NCI-H2107 treated with DMSO at 0.1 percent for 48 hours (cell line): Measurements from ENCODE around the gene A1BG.

Experiments used
- DNase-seq: peaks from one replicate; lab custom pipeline; 2025; ENCODE audit not compliant: unreplicated experiment; lab: John Stamatoyannopoulos, UW

A1BG gene

GRCh38 chr19:58304748-58305064 is 48.6 kb downstream of the A1BG start:
- DNase-seq: no peak

DNA sequence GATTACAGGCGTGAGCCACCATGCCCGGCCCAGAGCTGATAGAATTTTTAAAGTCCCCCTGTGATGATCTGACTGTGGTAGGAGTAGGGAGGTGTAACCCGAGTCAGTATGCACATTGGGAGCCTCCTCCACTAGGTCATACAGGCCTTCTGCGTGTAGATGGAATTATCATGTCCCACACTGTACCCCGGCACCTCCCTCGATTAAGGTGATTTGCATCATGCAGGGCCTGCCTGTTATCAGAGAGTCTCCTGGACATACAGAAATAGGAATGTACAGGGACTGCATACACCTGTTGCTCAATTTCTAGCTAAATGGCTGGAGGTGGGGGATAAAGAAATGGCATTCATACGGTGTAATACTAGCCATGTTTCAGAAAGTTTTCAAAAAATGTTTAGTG is 49.0 kb downstream of the A1BG start:
- no peak for DNase-seq

DNA sequence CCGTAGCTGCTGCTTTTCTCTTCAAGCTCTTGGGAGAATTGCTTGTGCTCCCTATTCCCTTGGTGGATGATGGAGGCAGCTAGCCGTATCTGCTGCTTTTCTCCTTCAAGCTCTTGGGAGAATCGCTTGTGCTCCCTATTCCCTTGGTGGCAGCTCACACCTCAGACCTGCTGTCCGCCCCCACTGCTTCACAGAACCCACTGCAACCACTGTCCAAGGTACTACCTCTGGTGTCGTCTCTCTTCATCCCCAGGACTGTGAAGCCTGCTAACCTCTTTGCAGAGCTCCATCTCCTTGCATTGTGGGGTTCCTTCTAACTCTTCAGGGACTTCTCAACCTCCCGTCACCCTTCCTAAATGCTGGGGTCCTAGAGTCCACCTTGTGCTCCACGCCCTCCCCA is 52.7 kb downstream of the A1BG start:
- DNase-seq: no peak

DNA sequence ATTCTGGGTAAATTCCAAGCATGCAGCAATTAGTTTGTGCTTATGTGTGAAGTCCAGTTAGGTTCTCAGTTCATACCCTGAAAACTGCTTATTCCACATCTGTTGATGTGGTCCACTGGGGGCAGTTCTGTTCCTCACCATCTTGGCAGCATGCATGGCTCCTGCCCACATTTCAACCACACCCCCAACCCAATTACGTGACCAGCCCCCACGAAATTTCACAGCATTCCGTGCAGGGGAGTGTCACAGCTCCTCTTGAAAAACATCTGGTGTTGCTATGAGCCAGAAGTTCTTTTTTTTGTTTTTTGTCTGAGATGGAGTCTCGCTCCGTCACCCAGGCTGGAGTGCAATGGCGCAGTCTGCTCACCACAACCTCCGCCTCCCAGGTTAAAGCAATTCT is 57.2 kb downstream of the A1BG start:
- DNase-seq: no peak
